Heart left ventricle (tissue), 16 donors: ENCODE measurements around the gene WWTR1. TPM values are rescaled to one million over a fixed set of nuclear protein-coding genes. Genes with fewer than 3 reads are reported as not detected.

Source experiments
- ATAC-seq, 4 donors: fragments of 200-7000 bp; cut with Tn5 transposase; one replicate each; pipeline ENCODE4 v1.9.1; 2020 to 2022; ENCODE audit warnings: moderate library complexity in 4 of 4, mild to moderate bottlenecking in 3 of 4, moderate number of reproducible peaks in 1 of 4
- DNase-seq, 5 donors: peaks; one replicate each; pipeline ENCODE4 v3.0.0-alpha.2; 2020
- H3K27ac ChIP-seq, 12 donors: fragments of 200-600 bp; sonication (generic) in 4 of 12; one replicate each; pipeline versions ENCODE4 v1.5.0 to v1.8.0; 2016 to 2022; ENCODE audit warnings: mild to moderate bottlenecking in 2 of 12
- H3K27me3 ChIP-seq, 9 donors: fragments of 200-600 bp; sonication (generic) in 2 of 9; one replicate each; pipeline versions ENCODE4 v1.5.1 to v1.8.0; 2016 to 2022; ENCODE audit warnings: mild to moderate bottlenecking in 3 of 9
- H3K36me3 ChIP-seq, 9 donors: fragments of 200-600 bp; sonication (generic) in 2 of 9; one replicate each; pipeline versions ENCODE4 v1.5.0 to v1.8.0; 2018 to 2022; ENCODE audit warnings: mild to moderate bottlenecking in 2 of 9
- H3K4me1 ChIP-seq, 12 donors: fragments of 200-600 bp; sonication (generic) in 4 of 12; one replicate each; pipeline versions ENCODE4 v1.5.0 to v1.8.0; 2016 to 2022; ENCODE audit warnings: mild to moderate bottlenecking in 3 of 12
- H3K4me3 ChIP-seq, 12 donors: fragments of 200-600 bp; sonication (generic) in 4 of 12; one replicate each; pipeline versions ENCODE4 v1.5.0 to v1.8.0; 2017 to 2022; ENCODE audit warnings: mild to moderate bottlenecking in 9 of 12, moderate library complexity in 4 of 12
- H3K9me3 ChIP-seq, 12 donors: fragments of 200-600 bp; sonication (generic) in 4 of 12; one replicate each; pipeline versions ENCODE4 v1.5.0 to v1.8.0; 2016 to 2022; ENCODE audit warnings: mild to moderate bottlenecking in 1 of 12
- CTCF ChIP-seq, 12 donors: fragments of 200-600 bp; sonication (generic) in 4 of 12; IDR thresholded peaks; one replicate each; pipeline versions ENCODE4 v1.5.0 to v1.8.0; 2018 to 2022; ENCODE audit warnings: antibody characterized with exemption in 12 of 12, mild to moderate bottlenecking in 5 of 12
- POLR2A ChIP-seq, 2 donors: fragments of 450-650 bp; IDR thresholded peaks; one replicate each; pipeline ENCODE4 v1.6.1; 2017; ENCODE audit warnings: antibody characterized with exemption in 2 of 2, mild to moderate bottlenecking in 2 of 2, moderate library complexity in 2 of 2
- WGBS, 4 donors: extraction: QIAGEN DNeasy Blood & Tissue Kit in 2 of 4; methylation state at CpG; one replicate each; pipeline versions ENCODE4 v1.1.5 to v1.1.7; 2013 to 2018; 5-methylcytosine and 5-hydroxymethylcytosine counted together
- intact Hi-C, 10 donors: fragments of 100-400 bp; cut with DNase I; formaldehyde crosslinking; loops; one replicate each; pipeline versions ENCODE4 v1.11.1 to v1.14.2; 2022
- polyA plus RNA-seq, 2 donors: library from polyadenylated mRNA; stranded (reverse); fragments of 200-250 nt; gene quantifications; one replicate each; pipeline ENCODE4 v1.2.3, GENCODE V29; 2013
- total RNA-seq, 9 donors: library from RNA; depleted of rRNA in 2 of 9; stranded (reverse); fragments of >200 nt in 2 of 9; fragmentation: NEBNext Ultra II Directional in 3 of 9; extraction: Animal tissue kit (Norgen Biotek cat#: 25700) in 3 of 9; gene quantifications; one replicate each; pipeline versions ENCODE4 v1.1.0 to v1.2.4, GENCODE V29; 2016 to 2023
- donor health status: ischemic (EF 13 %, LVEDD 7.1; RV severe dilation, severe dysfunction).
- donor health status: healthy with polysubstance abuse.
- donor health status: DM: no; HTN: yes; CAD: no.
- donor health status: DM: no; HTN: no; CAD: no.
- donor health status: ischemic (EF 25% LVEDD 6.9; RV normal size, moderate dysfunction).
- donor health status: ischemic (EF 25% LVEDD 5.7; RV mildly dilated, moderate dysfunction).
- donor health status: healthy.
- donor health status: DM: yes; HTN: yes; CAD: no.
- donor health status: ischemic (EF 35%, LVEDD 5.7; RV mildly dilated, moderate dysfunction).
- donor health status: nonischemic (EF 11% LVEDD 7.7; RV severe dilation, severe dysfunction).
- donor health status: DM: yes; HTN: yes; CAD: no.
- donor health status: PGD.
- donor health status: ischemic (EF 29% LVEDD 5.4; RV normal size, mild dysfunction).
- donor health status: nonischemic (EF 23%, LVEDD 6.1; RV moderate dilation, normal function).

Gene WWTR1
- total and polyA plus RNA-seq, 11 donors = 14.5 to 71.7 (median 41.2) TPM

DNA sequence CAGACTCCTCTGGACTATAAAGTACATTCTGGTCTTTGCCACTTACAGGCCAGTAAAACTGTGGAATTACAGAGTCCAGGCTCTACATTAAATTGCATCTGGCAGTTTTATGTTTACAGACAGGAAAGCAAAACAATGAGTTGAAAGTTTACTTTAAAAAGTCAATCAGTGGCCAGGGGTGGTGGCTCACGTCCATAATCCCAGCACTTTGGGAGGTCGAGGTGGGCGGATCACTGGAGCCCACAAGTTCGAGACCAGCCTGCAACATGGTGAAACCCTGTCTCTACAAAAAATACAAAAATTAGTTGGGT is 129.5 kb downstream of the WWTR1 start:
- 60 to 72% (median 67%) methylated on average over 4 of the region's 4 CpGs for WGBS, 4 donors
- H3K36me3 ChIP-seq = peaks cover 0 to 31% (median 27%) of the 10 kb centered on the region in 9 donors
- peaks cover 0 to 48% (median 29%) of the 10 kb centered on the region in 12 donors for H3K4me1 ChIP-seq
- DNase-seq (no peak), ATAC-seq (no peak)
- intact Hi-C loops = loop anchor here in 8 of 10 donors (5.0 kb wide), 3 partner anchors 39 to 189 kb away; partner anchors contain the start of gene WWTR1 (in 4 of the 8)
- no peaks in the 10 kb centered on the region for H3K9me3 ChIP-seq
- no peak overlapping the region for H3K4me3 ChIP-seq
- TF ChIP-seq CTCF (IDR thresholded peaks at IDR 0.05) (no peak), POLR2A (IDR thresholded peaks at IDR 0.05) (no peak)
- no peaks in the 10 kb centered on the region for H3K27me3 ChIP-seq
- H3K27ac ChIP-seq = peak overlapping the region in 11 of 12 donors; percentile 5 to 64 (median 40)

GRCh38 chr3:149527531-149528339 is 130.1 kb downstream of the WWTR1 start:
- H3K27ac ChIP-seq = peak overlapping the region in 11 of 12 donors; percentile 5 to 64 (median 44)
- DNase-seq (peak in 3 of 5 donors; percentile 28 to 39 (median 34)), ATAC-seq (peak; percentile 74 to 79 (median 75))
- intact Hi-C loops = loop anchor here in 8 of 10 donors (5.0 kb wide), 3 partner anchors 40 to 190 kb away; partner anchors contain the start of gene WWTR1 (in 4 of the 8)
- 35 to 51% (median 41%) methylated on average over 5 of the region's 5 CpGs for WGBS, 4 donors
- no peaks in the 10 kb centered on the region for H3K27me3 ChIP-seq
- peaks cover 0 to 43% (median 24%) of the 10 kb centered on the region in 12 donors for H3K4me1 ChIP-seq
- no peak overlapping the region for H3K4me3 ChIP-seq
- no peaks in the 10 kb centered on the region for H3K9me3 ChIP-seq
- peaks cover 0 to 37% (median 31%) of the 10 kb centered on the region in 9 donors for H3K36me3 ChIP-seq
- TF ChIP-seq CTCF (IDR thresholded peaks at IDR 0.05) (peak in 10 of 12 donors; percentile 7 to 61 (median 45)), POLR2A (IDR thresholded peaks at IDR 0.05) (no peak)

- H3K4me1 ChIP-seq = peaks cover 0 to 24% (median 14%) of the 10 kb centered on the region in 12 donors
- TF ChIP-seq CTCF (IDR thresholded peaks at IDR 0.05) = no peak
- TF ChIP-seq POLR2A (IDR thresholded peaks at IDR 0.05) = no peak
- no peak overlapping the region for H3K27ac ChIP-seq
- H3K4me3 ChIP-seq = no peak overlapping the region
- no peak for DNase-seq
- intact Hi-C loops = no loop called here
- no peaks in the 10 kb centered on the region for H3K9me3 ChIP-seq
- no peaks in the 10 kb centered on the region for H3K27me3 ChIP-seq
- no peak for ATAC-seq
- WGBS, 4 donors = 89 to 92% (median 90%) methylated on average over 11 of the region's 11 CpGs
- H3K36me3 ChIP-seq = peaks cover 0 to 76% (median 56%) of the 10 kb centered on the region in 9 donors
Measured at GRCh38 chr3:149523512-149524299, 134.1 kb downstream of the WWTR1 start.

- DNase-seq (no peak), ATAC-seq (no peak)
- Histone ChIP-seq H3K9me3 (no peaks in the 10 kb centered on the region), H3K4me3 (no peak overlapping the region), H3K27me3 (no peaks in the 10 kb centered on the region), H3K4me1 (peaks cover 0 to 8% (median 0%) of the 10 kb centered on the region in 12 donors), H3K27ac (no peak overlapping the region), H3K36me3 (peaks cover 0 to 86% (median 54%) of the 10 kb centered on the region in 9 donors)
- TF ChIP-seq CTCF (IDR thresholded peaks at IDR 0.05) (no peak), POLR2A (IDR thresholded peaks at IDR 0.05) (no peak)
- WGBS, 4 donors = 86 to 91% (median 90%) methylated on average over 3 of the region's 3 CpGs
- intact Hi-C loops = loop anchor here in 1 of 10 donors (10.0 kb wide), 1 partner anchor 255 kb away; no protein-coding TSS in a partner anchor
Measured at GRCh38 chr3:149519912-149520311, 137.9 kb downstream of the WWTR1 start.
